Superior temporal gyrus (tissue), 1 donor: Measurements from ENCODE around the gene TRPC1.
"Not testable (repeated sequence)": the region's sequence is repeated elsewhere in the genome, so short reads cannot be mapped to it uniquely, and the experiment has no call there.

Experiments used
- DNase-seq: peaks from one replicate; pipeline ENCODE4 v3.0.0-alpha.2; 2016; ENCODE audit errors: extremely low spot score

The TRPC1 gene

DNA sequence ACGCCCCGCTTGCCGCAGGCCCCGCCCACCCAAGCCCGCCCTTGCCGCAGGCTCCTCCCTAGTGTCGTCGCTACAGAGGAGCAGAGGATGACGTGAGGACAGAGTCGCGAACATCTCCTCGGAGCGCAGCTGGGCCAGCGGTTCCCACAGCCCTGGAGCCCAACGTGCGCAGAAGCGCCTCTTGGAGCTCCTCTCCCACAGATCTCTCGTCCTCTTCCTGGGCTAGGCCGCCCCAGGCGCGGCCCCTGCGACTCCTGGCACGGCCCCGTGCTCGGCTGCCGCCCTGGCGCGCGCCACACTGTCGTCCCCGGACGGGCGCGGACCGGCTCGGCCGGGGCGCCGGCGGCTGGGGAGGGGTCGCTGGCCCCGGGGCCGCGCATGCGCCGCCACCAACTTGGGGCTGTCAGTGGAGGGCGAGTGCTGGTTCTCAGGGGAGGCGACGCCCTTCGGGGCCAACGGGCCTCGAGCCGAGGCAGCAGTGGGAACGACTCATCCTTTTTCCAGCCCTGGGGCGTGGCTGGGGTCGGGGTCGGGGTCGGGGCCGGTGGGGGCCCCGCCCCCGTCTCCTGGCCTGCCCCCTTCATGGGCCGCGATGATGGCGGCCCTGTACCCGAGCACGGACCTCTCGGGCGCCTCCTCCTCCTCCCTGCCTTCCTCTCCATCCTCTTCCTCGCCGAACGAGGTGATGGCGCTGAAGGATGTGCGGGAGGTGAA lies at the start of gene TRPC1:
Gene TRPC1 (plus strand): TSS at position 67 of the 714 bp plus-strand sequence. CDS start 526 bp downstream, at position 593.
- DNase-seq, result no peak

DNA sequence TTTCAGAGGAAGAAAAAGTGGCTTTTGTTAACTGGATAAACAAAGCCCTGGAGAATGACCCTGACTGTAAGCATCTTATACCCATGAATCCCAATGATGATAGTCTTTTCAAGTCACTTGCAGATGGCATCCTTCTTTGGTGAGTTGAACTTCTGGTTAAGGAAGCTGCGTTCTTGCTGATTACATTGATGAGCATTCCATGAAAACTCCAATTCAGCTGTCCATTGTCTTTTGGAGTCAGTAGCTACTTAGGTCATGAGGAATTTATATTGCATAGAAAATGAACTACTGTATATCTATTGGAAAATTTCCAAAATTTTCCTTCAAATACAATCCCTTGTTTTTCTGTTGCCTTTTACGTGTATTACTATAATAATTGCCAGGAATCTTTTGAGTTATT lies 47.7 kb upstream of the TRPC1 start:
- DNase-seq, result no peak

DNA sequence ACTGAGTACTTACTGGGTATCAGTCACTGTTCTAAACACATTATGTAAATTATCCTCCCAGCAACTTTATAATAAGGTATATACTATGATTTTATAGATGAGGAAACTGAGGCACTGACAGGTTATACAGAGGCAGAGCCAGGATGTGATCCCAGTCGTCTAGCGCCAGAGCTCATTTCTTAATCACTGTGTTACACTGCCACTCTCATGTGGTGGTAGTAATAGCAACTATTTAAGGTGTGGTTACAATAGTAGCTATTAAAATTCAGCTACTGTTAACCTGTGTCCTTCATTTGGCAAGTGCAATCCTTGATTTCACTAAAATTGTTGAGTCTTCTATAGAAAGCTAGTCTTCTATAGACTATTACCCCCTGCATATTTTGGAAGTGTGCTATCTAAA lies 43.1 kb upstream of the TRPC1 start:
- DNase-seq, result no peak

DNA sequence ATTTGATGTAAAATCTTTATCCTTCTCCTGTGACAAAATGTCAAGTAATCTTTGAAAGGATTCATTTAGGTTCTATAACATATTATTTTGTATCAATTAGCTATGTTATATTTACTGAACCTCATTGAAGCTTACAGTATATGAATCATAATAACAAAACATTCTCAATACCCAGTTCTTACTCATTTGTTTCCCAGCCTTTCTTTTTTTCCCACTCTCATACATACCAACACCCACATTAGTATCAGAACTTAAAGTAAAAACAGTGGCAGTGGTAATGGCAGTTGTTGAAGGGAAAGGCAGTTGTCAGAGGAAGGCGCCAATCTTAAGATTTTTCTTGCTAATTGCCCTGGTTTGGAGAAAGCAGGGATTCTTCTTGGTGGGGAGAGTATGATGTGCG lies 33.2 kb upstream of the TRPC1 start:
- DNase-seq, result no peak

DNA sequence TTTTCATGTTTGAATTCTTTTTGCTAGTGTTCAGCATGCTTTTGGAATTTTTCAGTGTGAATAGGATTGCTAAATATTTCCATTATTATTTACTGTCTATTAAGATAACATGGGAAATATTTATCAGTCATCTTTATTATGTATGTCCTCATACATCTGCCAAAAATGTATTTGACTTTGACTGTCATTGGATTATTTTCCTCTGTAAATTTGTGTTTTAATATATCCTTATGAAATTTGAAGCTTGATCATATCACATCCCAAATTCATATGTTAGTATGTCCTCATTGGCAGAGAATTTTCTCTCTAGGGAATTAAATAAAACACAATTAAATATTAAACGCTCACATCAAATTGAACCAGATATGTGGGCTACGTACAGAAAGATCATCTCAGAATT lies 32.3 kb upstream of the TRPC1 start:
- no peak for DNase-seq

DNA sequence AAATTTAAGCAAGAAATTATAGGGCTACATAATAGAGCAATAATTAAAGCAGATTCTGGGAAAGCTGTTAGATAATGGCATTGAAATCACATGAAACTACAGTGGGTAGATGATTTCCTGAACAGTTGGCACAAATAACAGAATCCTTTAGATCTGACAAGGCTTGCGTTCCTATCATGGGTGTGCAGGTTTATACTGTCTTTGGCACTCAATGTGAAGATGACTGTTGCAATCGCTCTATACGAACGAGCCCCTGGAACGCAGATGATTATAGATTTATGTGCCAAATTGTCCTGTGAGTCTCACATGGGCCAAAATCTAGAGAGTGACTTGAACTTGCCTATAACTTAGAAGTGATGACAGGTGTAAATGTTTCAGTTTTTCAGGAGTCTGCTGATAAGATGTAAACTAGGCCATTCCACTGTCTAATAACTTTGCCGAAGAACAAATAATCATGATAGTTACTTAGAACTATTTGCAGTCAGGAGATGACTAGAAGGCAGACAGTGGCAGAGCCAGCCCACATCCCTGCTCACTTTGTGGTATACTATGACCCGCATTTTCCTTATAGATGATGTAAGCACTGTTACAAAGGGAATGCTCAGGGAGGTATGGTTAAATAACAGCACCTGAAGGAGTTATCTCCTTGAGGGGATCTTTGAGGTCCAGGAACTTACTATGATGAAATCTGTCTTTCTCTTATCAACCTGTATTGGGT lies 30.5 kb upstream of the TRPC1 start:
- DNase-seq, result no peak

DNA sequence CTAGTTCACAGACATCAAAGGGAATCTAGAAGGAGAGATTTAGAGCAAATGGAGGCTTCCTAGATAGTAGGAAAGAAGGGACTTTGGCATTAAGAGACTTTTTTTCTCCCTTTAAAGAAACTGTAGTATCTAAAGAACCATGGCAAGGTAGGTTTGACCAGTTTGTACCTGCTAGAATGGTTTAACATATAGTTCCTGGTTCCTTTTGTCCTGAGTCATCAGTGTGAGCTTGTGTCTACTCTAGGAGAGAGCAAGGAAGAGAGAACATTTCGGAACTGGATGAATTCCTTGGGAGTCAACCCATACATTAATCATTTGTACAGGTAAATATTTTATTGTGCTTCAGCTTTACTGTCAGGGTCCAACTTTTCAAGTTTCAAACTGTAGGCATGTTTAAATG lies 29.6 kb upstream of the TRPC1 start:
- DNase-seq, result no peak

DNA sequence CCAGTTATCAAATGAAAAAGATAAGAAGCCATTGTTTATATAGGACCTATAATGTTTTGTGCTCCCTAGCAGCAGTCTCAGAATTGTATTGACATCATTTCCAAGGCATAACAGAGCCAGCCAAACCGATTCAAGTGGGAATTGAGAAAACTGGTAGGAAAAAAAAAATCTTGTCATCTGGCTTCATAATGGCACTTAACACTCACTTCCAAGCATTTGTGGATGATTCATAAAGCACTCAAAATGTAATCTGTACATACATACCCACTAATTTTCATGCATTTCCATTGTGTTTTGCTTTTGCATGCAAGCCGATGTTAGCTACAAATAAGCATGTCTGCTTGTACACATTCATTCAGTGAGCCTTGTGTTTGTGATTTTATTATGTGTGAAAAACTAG lies 18.6 kb upstream of the TRPC1 start:
- no peak for DNase-seq

DNA sequence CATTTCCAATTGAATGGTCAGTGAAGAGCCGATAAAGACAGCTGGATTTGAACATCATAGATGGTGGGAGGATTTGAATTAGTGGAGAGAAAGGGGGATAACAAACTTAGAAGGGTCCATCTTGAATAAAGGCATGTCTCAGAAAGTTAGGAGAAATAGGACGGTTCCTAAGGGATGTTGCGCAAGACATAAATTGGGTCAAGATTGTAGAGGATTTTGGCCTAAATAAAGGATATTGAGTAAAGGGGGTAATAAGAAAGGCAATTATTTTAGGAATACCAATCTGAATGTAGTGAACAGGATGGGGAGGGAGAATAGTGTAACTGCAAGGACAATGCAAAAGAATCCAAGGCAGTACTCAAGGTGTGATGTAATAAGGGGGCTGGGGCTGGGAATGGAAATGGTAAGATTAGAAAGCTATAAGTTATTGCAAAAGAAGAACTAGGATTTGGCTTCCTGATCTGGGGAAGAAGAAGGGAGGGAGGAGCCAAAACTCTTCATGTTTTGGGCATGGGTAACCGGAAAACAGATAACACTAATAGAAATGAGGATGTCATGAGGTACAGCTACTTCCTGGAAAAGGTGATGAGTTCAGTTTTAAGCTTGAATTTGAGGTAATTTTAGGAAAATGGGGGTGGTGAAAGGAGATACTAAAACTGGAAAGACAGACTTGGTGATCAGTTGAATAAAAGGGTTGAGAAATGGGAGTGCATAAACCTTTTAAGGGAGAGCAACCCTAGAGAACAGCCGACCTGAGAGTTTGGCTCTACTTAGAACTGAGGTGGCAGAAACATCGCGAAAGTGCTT lies 17.3 kb upstream of the TRPC1 start:
- DNase-seq, result no peak

DNA sequence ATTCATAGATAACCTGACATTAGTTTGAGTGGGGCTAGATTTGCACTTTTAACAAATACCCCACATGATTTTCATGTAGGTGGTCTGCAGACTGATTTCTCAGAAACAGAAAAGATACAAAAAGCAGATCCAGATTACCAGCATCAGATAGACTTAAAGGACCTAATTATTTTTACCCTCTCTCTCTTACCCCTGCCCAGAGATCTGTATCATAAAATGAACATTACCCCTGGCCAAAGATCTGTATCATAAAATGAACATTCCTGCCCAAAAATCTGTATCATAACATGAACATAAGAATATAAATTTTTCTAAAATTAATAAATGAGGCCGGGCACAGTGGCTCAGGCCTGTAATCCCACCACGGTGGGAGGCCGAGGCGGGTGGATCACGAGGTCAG lies 14.6 kb upstream of the TRPC1 start:
- no peak for DNase-seq

DNA sequence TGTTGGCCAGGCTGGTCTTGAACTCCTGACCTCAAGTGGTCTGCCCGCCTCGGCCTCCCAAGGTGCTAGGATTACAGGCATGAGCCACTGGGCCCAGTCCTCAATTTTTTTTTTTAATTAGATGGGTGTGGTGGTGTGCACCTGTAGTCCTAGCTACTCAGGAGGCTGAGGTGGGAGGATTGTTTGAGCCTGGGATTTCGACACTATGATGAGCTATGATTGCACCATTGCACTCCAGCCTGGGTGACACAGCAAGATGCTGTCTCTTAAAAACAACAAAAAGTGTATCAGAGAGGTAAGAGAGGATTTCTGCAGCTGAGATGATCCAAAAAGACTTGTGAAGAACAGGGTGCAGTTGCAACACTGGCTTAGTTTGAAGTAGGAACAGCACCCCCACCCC lies 9.0 kb upstream of the TRPC1 start:
- DNase-seq, result not testable (repeated sequence)

DNA sequence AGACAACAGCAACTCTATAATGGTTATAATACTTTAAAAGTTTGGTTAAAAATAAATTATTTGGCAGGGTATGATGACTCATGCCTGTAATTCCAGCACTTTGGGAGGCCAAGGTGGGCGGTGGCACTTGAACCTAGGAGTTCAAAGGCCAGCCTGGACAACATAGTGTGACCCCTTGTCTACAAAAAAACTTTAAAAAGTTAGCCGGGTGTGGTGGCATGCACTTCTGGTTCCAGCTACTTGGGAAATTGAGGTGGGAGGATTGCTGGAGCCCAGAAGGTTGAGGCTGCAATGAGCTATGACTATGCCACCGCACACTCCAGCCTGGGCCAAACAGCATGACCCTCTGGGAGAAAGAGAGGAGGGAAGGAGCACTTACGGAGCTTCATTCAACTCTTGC lies 7.7 kb upstream of the TRPC1 start:
- no peak for DNase-seq

DNA sequence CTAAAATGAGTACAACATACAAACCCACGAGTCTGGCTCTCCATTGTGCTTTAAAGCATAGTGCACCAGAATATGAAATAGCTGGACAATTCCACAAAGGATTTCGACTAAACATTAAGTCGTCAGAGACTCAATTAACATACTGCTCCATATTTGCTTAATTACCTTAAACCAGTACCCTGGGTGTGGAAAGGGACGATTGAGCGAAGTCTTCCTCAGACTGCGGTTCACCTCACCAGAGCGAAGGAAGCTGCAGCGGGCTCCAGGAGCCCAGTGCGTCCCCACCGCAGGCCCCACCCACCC lies 218 bp upstream of the TRPC1 start:
- DNase-seq, result peak; percentile 86

DNA sequence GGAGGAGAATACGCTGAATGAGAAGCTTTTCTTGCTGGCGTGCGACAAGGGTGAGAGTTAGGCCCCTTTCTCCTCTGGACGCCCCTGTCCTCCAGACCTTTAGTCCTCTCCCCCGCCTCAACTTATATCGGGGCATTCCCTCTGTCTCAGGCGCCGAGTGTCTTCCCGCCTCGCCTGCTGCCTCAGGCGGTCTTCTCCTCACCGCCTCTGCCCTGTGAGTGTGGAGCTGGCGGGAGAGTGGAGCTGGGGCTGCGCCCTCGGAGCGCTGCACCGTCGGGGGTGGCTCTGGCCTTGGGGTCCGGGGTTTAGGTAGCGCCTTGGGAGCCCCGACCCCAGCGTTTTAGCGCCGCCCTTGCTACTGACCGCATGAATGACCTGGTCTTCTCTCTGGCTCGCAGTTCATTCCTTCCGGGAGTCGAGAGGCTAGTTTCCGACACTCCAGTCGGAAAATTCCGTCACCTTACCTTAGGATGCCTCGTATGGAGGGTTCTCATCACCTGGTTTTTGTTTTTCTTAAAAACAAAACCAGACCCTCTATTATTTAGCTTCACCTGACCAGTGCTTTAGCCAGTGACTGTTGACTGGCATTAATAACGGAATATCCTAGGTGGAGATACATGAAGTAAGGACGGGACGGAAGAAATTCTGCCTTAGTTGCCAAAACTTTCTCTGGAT lies 985 bp downstream of the TRPC1 start:
- DNase-seq, result peak; percentile 42

DNA sequence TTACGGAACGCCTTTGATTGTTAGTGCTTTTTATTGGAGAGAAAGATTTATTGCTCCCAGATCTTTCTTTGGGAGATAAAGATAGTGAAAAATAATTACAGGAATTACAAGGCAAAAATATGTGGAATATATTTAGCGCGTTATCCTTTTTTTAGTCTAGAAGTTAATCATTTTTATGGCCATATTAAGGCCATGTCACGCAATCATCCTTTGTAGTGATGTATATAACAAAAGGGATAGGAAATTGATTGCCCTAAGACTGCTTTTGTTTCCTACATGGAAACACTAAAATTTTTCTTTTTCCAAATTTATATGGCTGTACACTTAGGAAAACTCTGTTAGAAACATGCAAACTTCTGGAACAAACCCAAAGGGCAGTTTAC lies 1.5 kb downstream of the TRPC1 start:
- no peak for DNase-seq

DNA sequence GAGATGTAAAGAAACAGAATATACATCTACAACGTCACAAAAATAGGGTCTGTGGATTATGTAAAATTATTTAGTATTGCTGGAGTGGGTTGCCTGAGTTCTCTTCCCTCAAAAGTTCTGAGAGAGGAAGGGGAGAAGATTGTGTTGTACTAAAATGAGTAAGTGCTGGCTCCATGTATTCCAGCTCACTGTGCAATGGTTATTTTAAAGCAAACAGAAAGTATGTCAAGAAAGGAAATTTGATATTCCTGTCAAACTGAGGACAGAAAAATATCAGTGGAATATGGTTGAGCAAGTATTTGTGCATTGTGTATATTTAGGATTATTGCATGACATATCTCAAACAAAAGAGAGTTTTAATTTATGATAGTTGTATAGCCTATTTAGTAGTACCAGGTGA lies 2.2 kb downstream of the TRPC1 start:
- no peak for DNase-seq

DNA sequence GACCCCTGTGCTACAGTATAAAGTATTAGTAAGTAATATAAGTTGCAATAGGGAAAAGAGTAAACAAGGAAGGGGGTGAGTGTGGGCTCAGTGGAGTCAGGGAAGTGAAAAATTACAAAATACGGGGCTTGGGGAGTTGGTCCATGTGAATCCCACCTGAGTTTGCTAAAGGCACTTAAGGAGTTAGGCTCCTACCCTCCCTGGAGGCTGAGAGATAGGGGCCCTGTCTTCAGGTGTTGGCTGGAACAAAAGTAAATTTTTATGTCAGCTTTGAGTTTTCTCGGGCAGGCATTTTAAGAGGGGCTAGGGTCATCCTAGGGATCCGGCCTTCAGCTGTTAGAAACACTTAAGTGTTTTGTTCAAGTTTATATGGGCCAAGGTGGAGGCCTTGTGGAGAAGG lies 8.2 kb downstream of the TRPC1 start:
- no peak for DNase-seq

DNA sequence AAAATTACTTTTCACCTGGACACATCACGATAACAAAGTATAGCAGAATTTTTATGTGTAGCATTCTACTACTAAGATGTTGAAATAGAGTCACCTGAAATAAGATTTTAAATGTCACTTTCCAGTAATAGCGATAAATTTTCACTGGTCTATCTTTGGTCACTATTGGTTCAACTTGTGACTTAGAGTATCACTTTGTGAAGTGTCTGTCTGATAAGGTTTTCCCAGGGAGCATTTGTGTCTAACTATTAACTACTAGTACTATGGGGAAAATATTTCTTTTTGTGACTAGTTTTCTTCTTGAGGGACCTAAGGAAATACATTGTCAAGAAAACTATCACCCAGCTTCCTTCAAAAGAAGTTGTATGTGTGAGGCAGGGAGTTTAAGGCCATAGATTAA lies 11.0 kb downstream of the TRPC1 start:
- DNase-seq, result no peak

DNA sequence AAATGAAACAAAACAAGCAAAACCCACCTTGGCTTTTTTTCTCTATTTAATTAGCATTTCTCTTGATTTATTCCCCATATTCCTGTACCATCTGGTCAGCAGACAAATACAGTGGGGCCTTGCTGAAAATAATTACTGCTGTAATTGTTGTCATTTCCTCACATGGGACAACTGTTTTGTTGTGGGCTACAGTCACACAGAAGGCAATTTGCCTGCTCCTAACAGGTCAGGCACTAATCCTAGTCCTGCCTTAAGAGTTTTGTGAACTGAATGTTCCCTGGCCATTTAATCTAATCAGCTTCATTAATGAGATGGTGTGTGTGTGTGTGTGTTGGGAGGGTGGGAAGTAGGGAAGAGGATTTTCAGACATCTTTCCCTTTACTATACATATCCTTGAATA lies 11.6 kb downstream of the TRPC1 start:
- DNase-seq, result no peak

DNA sequence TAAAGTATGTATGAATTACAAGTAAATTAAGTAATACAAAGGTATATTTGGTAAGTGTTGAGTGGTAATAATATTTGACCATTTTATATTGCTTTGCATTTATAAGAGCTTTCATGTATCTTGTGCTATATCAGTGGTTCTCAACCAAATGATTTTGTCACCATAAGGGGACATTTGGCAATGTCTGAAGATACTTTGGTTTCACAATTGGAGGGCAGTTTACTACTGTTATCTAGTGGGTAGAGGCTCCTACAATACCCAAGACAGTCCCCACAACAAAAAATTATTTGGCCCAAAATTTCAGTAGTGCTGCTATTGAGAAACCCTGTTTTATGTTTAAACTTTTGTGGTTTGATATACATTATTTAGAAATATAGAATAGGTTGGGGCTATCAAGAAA lies 14.6 kb downstream of the TRPC1 start:
- DNase-seq, result no peak

DNA sequence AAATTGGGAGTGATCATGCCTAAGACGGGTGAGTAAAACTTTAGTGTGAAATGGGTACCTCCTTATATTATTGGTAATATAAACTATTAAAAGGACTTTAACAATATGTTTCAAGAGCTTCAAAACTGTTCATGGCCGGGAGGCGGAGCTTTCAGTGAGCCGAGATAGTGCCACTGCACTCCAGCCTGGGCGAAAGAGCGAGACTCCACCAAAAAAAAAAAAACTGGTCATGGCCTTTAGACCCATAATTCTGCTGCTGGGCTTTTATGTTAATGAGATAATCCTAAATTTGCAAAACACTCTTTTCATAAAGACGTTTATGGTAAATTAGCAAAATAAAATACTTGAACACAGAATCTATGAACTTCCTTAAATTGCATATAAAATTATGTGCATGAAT lies 22.8 kb downstream of the TRPC1 start:
- no peak for DNase-seq

DNA sequence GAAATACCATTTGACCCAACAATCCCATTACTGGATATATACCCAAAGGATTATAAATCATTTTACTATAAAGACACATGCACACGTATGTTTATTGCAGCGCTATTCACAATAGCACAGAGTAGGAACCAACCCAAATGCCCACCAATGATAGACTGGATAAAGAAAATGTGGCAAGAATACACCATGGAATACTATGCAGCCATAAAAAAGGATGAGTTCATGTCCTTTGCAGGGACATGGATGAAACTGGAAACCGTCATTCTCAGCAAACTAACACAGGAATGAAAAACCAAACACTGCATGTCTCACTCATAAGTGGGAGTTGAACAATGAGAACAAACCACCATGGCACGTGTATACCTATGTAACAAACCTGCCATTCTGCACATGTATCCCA lies 26.7 kb downstream of the TRPC1 start:
- not testable (repeated sequence) for DNase-seq
